Measurements from ENCODE around the gene ANKS1A. TPM values are rescaled to one million over a fixed set of nuclear protein-coding genes. Genes with fewer than 3 reads are reported as not detected.
A peak's percentile ranks its signal among the peaks of the same experiment; 100 is the strongest.
"Not testable (repeated sequence)": the region's sequence is repeated elsewhere in the genome, so short reads cannot be mapped to it uniquely, and the experiment has no call there.

The ANKS1A gene
- polyA plus RNA-seq, 3 donors = 36.4 to 53.5 (median 45.4) TPM

- DNase-seq (ENCODE audit: extremely low read depth in 1 of 11, low read depth in 9 of 11, low spot score in 4 of 11) = no peak
Measured at GRCh38 chr6:34877869-34878485, 11.1 kb upstream of the ANKS1A start.

- not testable (repeated sequence) for DNase-seq (ENCODE audit: extremely low read depth in 1 of 11, low read depth in 9 of 11, low spot score in 4 of 11)
Measured at GRCh38 chr6:34884073-34884472, 5.0 kb upstream of the ANKS1A start.

- DNase-seq (ENCODE audit: extremely low read depth in 1 of 11, low read depth in 9 of 11, low spot score in 4 of 11) = no peak
Measured at GRCh38 chr6:34884996-34885395, 4.1 kb upstream of the ANKS1A start.

- DNase-seq (ENCODE audit: extremely low read depth in 1 of 11, low read depth in 9 of 11, low spot score in 4 of 11) = not testable (repeated sequence)
Measured at GRCh38 chr6:34885837-34886236, 3.2 kb upstream of the ANKS1A start.

- DNase-seq (ENCODE audit: extremely low read depth in 1 of 11, low read depth in 9 of 11, low spot score in 4 of 11) = peak; percentile 90 to 97 (median 95)
Measured at GRCh38 chr6:34887753-34888513, 1.1 kb upstream of the ANKS1A start, which contains the start of gene TAF11. TAF11 (minus strand) TSS chr6:34888042; CDS start chr6:34887957, 85 bp downstream.

GRCh38 chr6:34888514-34888856, 570 bp upstream of the ANKS1A start:
- DNase-seq (ENCODE audit: extremely low read depth in 1 of 11, low read depth in 9 of 11, low spot score in 4 of 11) = no peak

GRCh38 chr6:34890533-34890925, 1.5 kb downstream of the ANKS1A start:
- no peak for DNase-seq (ENCODE audit: extremely low read depth in 1 of 11, low read depth in 9 of 11, low spot score in 4 of 11)

GRCh38 chr6:34891296-34891695, 2.2 kb downstream of the ANKS1A start:
- DNase-seq (ENCODE audit: extremely low read depth in 1 of 11, low read depth in 9 of 11, low spot score in 4 of 11) = no peak

GRCh38 chr6:34894693-34895092, 5.6 kb downstream of the ANKS1A start:
- no peak for DNase-seq (ENCODE audit: extremely low read depth in 1 of 11, low read depth in 9 of 11, low spot score in 4 of 11)

GRCh38 chr6:34897130-34897529, 8.1 kb downstream of the ANKS1A start:
- DNase-seq (ENCODE audit: extremely low read depth in 1 of 11, low read depth in 9 of 11, low spot score in 4 of 11) = no peak

GRCh38 chr6:34897716-34898115, 8.7 kb downstream of the ANKS1A start:
- DNase-seq (ENCODE audit: extremely low read depth in 1 of 11, low read depth in 9 of 11, low spot score in 4 of 11) = no peak

GRCh38 chr6:34899748-34900147, 10.7 kb downstream of the ANKS1A start:
- DNase-seq (ENCODE audit: extremely low read depth in 1 of 11, low read depth in 9 of 11, low spot score in 4 of 11) = not testable (repeated sequence)

- DNase-seq (ENCODE audit: extremely low read depth in 1 of 11, low read depth in 9 of 11, low spot score in 4 of 11) = no peak
Measured at GRCh38 chr6:34900321-34901031, 11.4 kb downstream of the ANKS1A start.

GRCh38 chr6:34901930-34902329, 12.9 kb downstream of the ANKS1A start:
- no peak for DNase-seq (ENCODE audit: extremely low read depth in 1 of 11, low read depth in 9 of 11, low spot score in 4 of 11)

GRCh38 chr6:34904990-34905613, 16.0 kb downstream of the ANKS1A start:
- no peak for DNase-seq (ENCODE audit: extremely low read depth in 1 of 11, low read depth in 9 of 11, low spot score in 4 of 11)

GRCh38 chr6:34906826-34907225, 17.8 kb downstream of the ANKS1A start:
- no peak for DNase-seq (ENCODE audit: extremely low read depth in 1 of 11, low read depth in 9 of 11, low spot score in 4 of 11)

- DNase-seq (ENCODE audit: extremely low read depth in 1 of 11, low read depth in 9 of 11, low spot score in 4 of 11) = no peak
Measured at GRCh38 chr6:34908194-34908593, 19.1 kb downstream of the ANKS1A start.

- DNase-seq (ENCODE audit: extremely low read depth in 1 of 11, low read depth in 9 of 11, low spot score in 4 of 11) = no peak
Measured at GRCh38 chr6:34909320-34909883, 20.3 kb downstream of the ANKS1A start.

GRCh38 chr6:34911822-34912221, 22.8 kb downstream of the ANKS1A start:
- no peak for DNase-seq (ENCODE audit: extremely low read depth in 1 of 11, low read depth in 9 of 11, low spot score in 4 of 11)
